ENCODE data around the gene ATP5IF1. TPM values are rescaled to one million over a fixed set of nuclear protein-coding genes. Genes with fewer than 3 reads are reported as not detected.
A peak's percentile ranks its signal among the peaks of the same experiment; 100 is the strongest.

Gene ATP5IF1
- total RNA-seq, 2 experiments from 2014 or later: 321 to 410 TPM

- ChIA-PET POLR2A (interaction anchor here (5.1 kb wide), 1 partner anchor 14 kb away, joined by 71 read pairs; no protein-coding TSS in a partner anchor), CTCF (ENCODE audit: unreplicated experiment) (interaction anchor here (0.6 kb wide), 1 partner anchor 34 kb away, joined by 4 read pairs; no protein-coding TSS in a partner anchor)
- BruUV-seq (replicated peaks): TSS peak; percentile 61
- Histone ChIP-seq H2AFZ (ENCODE audit: low read length) (peak within 1 kb of the TSS; percentile 48; the same call in 1 of the 2 replicates), H3K4me1 (ENCODE audit: insufficient read depth, low read length, poor library complexity, severe bottlenecking) (peaks cover 32% of the 10 kb centered on the region), H3K4me3 (ENCODE audit: low read depth, low read length, poor library complexity, severe bottlenecking) (peak within 1 kb of the TSS; percentile 81), H4K20me1 (ENCODE audit: insufficient read depth, low read length) (peaks cover 9% of the 10 kb centered on the region), H3K27ac (ENCODE audit: low read depth, low read length, poor library complexity, severe bottlenecking) (peak within 1 kb of the TSS; percentile 1), H3K4me2 (ENCODE audit: low read length) (peak within 1 kb of the TSS; percentile 84), H3K9me3 (ENCODE audit: low read length) (no peaks in the 10 kb centered on the region), H3K9me2 (ENCODE audit: insufficient read depth, low read length) (no peaks in the 10 kb centered on the region), H3K36me3 (ENCODE audit: insufficient read depth, low read length) (peaks cover 44% of the 10 kb centered on the region), H3K79me2 (ENCODE audit: insufficient read depth, low read depth, low read length) (peaks cover 63% of the 10 kb centered on the region)
- DNase-seq (ENCODE audit: low spot score): peak; percentile 94
- TF ChIP-seq CTCF (conservative IDR thresholded peaks at IDR 0.05; ENCODE audit: low read length): no peak
- no peak for TF ChIP-seq EZH2phosphoT487 (IDR thresholded peaks at IDR 0.05; ENCODE audit: borderline replicate concordance, low read depth, low read length)
- intact Hi-C loops (cut with micrococcal nuclease; ENCODE audit: unreplicated experiment): no loop called here
These were observed 3.2 kb upstream of the ATP5IF1 start, which contains the start of gene DNAJC8 for GRCh38 chr1:28232558-28233263. Gene DNAJC8 (minus strand): TSS chr1:28233029. CDS start chr1:28232998, 31 bp downstream.

- CTCF ChIA-PET (ENCODE audit: unreplicated experiment): interaction anchor here (0.6 to 0.9 kb wide), 2 partner anchors 10 to 33 kb away, joined by 3 to 4 read pairs; no protein-coding TSS in a partner anchor
- Histone ChIP-seq H3K27ac (ENCODE audit: low read depth, low read length, poor library complexity, severe bottlenecking) (no peak overlapping the region), H3K9me2 (ENCODE audit: insufficient read depth, low read length) (no peaks in the 10 kb centered on the region), H3K79me2 (ENCODE audit: insufficient read depth, low read depth, low read length) (peaks cover 69% of the 10 kb centered on the region), H2AFZ (ENCODE audit: low read length) (peak overlapping the region; percentile 48; the same call in 1 of the 2 replicates), H3K36me3 (ENCODE audit: insufficient read depth, low read length) (peaks cover 44% of the 10 kb centered on the region), H3K4me3 (ENCODE audit: low read depth, low read length, poor library complexity, severe bottlenecking) (no peak overlapping the region), H3K9me3 (ENCODE audit: low read length) (no peaks in the 10 kb centered on the region), H4K20me1 (ENCODE audit: insufficient read depth, low read length) (peaks cover 9% of the 10 kb centered on the region), H3K4me1 (ENCODE audit: insufficient read depth, low read length, poor library complexity, severe bottlenecking) (peaks cover 38% of the 10 kb centered on the region), H3K4me2 (ENCODE audit: low read length) (no peak overlapping the region)
- no TSS peak for BruUV-seq (replicated peaks)
- TF ChIP-seq CTCF (conservative IDR thresholded peaks at IDR 0.05; ENCODE audit: low read length): no peak
- no peak for TF ChIP-seq EZH2phosphoT487 (IDR thresholded peaks at IDR 0.05; ENCODE audit: borderline replicate concordance, low read depth, low read length)
- DNase-seq (ENCODE audit: low spot score): no peak
- POLR2A ChIA-PET: interaction anchor here (5.1 kb wide), 1 partner anchor 14 kb away, joined by 71 read pairs; no protein-coding TSS in a partner anchor
- intact Hi-C loops (cut with micrococcal nuclease; ENCODE audit: unreplicated experiment): no loop called here
These were observed 2.7 kb upstream of the ATP5IF1 start for GRCh38 chr1:28233264-28233606.
